HG02571 (cell line): ENCODE measurements around the gene SEC23IP.
"Not testable (repeated sequence)": the region's sequence is repeated elsewhere in the genome, so short reads cannot be mapped to it uniquely, and the experiment has no call there.

Experiments
- ATAC-seq: cut with Tn5 transposase; IDR thresholded peaks from one replicate; pipeline ENCODE4 v1.9.1; 2021; ENCODE audit warnings: mild to moderate bottlenecking, moderate library complexity; ENCODE audit not compliant: unreplicated experiment

The SEC23IP gene

DNA sequence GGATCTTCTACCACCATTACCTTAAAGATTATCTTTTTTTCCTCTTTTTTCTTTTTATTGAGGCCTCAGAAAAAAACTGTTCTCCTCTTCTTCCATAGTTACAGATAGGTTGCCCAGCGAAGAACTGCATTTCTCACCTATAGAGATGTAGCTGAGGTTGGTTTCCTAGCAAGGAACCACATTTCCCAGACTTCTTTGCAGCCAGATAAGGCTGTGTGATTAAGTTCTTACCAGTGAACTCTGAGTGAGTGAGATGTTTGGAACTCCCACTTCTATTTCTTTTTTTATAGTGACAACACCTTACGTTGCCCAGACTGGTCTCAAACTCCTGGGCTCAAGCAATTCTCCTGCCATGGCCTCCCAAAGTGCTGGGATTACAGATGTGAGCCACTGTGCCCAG lies 14.0 kb upstream of the SEC23IP start:
- ATAC-seq, result no peak

DNA sequence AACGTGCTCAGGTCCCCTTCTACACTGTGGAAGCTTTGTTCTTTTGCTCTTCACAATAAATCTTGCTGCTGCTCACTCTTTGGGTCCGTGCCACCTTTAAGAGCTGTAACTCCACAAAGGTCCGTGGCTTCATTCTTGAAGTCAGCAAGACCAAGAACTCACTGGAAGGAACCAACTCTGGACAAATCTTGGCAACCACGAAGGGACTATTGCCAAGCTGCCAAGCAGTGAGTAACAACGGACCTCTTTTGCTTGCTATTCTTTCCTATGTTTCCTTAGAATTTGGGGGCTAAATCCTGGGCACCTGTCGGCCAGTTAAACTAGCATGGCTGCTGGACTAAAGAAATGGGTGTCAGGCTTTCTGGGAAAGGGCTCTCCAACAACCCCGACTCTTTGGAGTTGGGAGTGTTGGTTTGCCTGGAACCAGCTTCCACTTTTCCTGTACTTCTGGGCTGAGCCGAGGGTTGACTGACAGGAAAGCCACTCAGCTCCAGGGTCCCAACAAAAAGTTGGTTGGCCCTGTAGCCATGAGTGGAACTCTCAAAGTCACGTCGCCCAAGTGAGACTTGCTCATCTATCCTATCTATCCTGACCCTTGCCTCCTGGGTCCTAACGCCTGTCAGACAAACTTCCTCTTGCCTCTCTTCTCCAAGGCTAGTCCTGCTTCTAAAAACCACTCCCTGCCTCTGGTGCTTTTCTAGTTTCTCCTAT lies 8.5 kb upstream of the SEC23IP start:
- not testable (repeated sequence) for ATAC-seq

DNA sequence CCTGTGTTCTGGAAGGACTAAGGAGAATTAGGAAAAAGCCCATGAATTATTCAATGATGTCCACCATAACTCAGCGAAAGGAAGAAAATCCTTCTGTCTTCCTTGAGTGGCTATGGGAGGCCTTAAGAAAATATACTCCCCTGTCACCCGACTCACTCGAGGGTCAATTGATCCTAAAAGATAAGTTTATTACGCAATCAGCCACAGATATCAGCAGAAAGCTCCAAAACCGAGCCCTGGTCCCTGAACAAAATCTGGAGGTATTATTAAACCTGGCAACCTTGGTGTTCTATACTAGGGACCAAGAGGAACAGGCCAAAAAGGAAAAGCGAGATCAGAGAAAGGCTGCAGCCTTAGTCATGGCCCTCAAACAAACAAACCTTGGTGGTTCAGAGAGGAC lies 6.5 kb upstream of the SEC23IP start:
- not testable (repeated sequence) for ATAC-seq

DNA sequence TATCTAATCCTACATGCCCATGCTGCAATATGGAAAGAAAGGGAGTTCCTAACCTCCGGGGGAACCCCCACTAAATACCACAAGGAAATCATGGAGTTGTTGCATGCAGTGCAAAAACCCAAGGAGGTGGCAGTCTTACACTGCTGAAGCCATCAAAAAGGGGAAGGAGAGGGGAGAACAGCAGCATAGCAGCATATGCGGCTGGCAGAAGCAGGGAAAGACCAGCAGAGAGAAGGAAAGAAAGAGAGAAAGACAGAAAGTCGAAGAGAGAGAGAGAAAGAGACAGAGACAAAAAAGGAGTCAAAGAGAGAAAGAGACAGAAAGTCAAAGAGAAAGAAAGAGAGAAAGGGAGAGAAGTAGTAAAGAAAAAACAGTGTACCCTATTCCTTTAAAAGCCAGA lies 3.8 kb upstream of the SEC23IP start:
- not testable (repeated sequence) for ATAC-seq

DNA sequence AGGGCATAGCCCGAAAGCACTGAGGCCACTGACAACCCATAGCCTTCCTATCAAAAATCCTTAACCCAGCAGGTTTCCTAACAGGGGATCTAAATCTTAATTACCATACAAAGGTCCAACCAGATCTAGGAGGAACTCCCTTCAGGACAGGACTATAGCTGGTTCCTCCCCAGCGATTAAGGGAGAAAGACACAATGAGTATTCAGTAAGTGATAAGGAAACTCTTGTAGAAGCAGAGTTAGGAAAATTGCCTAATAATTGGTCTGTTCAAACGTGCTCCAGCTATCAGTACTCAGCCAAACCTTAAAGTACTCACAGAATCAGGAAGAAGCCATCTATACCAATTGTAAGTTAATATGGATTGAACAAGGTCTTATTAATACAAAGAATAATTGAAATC lies 3.3 kb upstream of the SEC23IP start:
- not testable (repeated sequence) for ATAC-seq

DNA sequence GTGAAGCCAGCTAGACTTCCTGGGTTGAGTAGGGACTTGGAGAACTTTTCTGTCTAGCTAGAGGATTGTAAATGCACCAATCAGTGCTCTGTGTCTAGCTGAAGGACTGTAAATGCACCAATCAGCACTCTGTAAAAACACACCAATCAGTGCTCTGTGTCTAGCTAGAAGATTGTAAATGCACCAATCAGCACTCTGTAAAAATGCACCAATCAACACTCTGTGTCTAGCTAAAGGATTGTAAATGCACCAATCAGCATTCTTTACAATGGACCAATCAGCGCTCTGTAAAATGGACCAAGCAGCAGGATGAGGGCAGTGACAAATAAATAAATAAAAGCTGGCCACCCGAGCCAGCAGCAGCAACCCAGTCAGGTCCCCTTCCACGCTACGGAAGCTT lies 2.2 kb upstream of the SEC23IP start:
- ATAC-seq, result not testable (repeated sequence)

DNA sequence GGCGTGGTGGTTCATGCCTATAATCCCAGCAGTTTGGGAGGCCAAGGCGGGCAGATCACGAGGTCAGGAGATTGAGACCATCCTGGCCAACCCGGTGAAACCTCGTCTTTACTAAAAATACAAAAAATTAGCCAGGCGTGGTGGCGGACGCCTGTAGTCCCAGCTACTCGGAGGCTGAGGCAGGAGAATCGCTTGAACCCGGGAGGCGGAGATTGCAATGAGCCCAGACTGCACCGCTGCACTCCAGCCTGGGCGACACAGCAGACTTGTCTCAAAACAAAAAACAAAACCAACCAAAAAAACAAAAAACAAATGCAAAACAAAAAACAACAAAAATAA lies 712 bp upstream of the SEC23IP start:
- not testable (repeated sequence) for ATAC-seq

DNA sequence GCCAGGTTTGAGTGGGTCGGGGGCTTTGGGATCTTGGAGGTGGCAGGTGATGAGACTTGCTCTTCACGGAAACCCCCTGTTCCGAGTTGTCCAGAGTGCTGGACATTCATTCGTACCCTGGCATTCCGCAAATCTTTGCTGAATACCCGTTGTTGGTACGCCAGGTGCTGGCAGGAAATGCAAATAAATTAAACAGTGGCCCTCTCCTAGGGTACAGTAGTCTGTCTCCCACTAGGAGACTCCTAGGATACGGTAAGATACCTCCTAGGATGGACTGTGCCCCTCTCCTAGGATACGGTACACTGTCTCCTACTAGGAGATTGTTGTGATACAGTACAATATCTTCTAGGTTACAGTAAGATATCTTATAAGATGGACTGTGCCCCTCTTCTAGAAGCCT lies 544 bp downstream of the SEC23IP start:
- no peak for ATAC-seq

DNA sequence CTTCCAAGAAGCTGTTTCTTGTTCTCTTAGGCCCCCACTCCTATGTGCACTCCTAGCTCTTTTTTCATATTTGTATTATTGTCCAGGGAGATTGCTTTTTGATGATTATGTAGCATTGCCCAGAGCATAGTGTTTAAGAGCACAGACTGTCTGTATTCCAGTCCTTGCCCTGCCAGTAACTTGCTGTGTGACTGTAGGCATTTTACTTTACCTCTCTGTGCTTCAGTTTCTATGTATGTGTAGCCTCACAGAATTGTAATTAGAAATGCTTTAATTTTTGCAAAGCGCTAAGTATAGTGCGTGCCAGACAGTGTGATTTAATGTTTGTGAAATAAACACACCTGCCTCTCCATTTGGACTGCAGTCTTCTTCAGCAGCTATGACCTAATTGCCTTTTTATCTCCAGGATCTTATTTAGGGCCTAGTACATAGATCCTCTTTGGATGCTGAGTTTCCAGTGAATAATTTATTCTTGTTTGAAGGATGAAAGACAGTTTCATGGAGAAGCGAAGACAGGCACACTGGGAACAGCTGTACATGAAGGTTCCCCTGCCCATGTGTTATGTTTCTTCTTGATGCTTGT lies 1.4 kb downstream of the SEC23IP start:
- ATAC-seq, result no peak

DNA sequence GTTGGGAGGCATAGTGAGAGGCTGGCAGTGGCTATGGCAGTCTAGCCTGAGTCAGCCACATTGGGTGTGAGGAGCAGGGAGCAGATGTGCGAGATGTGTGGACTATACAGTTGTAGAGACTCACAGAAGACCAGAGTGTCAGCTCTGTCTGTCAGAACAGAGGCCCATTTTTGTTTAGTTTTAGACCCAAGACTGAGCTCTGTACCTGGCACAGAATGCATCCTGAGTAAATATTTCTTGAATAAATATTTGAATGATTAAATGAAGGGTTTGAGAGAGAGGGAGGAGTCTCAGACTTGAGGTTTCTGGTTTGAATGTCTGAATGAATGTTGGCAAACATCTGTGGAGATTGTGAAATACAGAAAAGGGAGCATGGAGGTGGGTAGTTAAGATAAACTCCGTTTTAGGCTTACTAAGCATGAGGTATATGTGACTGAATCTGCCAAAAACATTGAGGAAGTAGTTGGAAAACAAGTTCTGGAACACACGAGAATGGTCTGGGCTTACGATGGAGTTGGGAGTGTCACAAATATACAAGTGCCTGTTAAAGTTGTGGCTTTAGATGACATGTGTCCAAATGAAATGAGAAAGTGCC lies 3.6 kb downstream of the SEC23IP start:
- no peak for ATAC-seq

DNA sequence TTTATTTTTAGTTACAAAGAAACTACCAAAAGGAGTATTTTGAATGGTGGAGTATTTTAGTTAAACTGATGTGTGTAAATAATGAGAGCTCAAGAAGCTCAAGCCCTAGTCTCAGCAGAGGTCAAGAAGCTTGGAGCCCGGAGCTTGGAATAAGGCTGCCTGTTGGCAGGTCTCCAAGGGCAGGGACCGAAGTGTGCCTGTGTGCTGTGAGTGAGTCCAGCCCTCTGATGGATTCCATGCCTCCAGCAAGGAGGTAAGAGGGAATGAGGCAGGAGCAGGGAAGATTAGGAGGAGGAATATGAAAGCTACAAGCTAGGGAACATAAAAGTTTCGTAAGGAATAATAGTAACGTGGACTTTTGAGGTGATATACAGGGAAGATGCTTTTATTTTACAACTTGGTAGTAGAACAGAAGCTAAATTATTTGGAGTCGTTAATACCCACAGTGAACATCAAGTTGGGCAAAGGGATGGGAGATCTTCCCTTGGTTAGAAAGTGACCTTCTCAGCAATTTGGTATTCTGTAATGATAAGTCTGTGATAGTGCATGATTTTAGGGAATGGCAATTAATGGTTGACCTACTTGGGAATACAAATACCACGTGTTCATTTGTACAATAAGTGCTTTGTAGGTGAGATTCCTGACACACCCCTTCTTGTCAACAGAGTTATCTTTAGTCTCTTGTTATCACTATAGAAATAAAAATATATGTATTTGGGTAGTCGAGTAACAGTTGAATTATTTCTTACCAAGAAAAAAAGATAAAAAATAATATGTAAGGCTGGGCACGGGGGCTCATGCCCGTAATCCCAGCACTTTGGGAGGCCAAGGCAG lies 4.6 kb downstream of the SEC23IP start:
- ATAC-seq, result no peak

DNA sequence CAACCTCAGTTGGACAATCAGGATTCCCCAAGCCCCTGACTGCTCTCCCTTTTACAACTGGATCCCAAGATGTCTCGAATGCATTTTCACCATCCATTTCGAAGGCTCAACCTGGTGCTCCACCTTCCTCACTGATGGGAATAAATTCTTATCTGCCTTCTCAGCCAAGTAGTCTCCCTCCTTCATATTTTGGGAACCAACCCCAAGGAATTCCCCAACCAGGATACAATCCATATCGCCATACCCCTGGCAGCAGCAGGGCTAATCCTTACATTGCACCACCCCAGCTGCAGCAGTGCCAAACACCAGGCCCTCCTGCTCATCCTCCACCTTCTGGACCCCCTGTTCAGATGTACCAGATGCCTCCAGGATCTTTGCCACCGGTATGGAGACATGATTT lies 6.0 kb downstream of the SEC23IP start:
- ATAC-seq, result no peak

DNA sequence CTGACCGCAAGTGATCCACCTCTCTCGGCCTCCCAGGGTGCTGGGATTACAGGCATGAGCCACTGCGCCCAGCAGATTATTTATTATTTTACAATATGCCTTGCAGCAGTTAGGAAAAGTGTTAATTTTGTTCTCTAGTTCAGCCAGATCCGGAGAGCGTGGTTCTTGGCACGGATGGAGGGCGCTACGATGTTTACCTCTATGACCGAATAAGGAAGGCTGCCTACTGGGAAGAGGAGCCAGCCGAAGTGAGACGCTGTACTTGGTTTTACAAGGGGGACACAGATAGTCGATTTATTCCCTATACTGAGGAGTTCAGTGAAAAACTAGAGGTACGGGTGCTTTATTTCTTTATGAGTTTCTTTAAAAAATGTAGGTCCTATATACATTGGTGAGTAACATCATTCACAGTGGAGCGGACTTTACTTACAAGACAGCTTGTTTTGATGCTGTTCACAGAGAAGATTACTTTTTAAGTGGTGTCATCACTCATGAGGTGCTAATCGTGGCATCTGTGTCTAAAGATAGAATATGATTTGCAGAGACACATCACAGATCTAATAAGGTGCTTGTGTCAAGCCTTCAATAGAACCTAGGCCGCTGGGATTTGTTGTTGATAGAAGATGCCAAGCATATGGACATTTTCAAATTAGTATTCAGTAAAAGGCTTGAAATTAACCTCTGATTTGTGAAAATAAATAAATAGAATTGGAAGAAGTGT lies 11.6 kb downstream of the SEC23IP start:
- no peak for ATAC-seq

DNA sequence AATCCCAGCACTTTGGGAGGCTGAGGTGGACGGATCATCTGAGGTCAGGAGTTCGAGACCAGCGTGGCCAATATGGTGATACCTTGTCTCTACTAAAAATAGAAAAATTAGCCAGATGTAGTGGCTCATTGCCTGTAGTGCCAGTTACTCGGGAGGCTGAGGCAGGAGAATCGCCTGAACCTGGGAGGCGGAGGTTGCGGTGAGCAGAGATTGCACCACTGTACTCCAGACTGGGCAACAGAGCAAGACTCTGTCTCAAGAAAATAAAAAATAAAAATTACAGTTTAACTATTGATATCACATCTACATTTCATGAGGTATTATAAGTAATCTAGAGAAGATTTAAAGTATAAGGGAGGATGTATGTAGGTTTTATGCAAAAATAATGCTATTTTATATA lies 15.2 kb downstream of the SEC23IP start:
- not testable (repeated sequence) for ATAC-seq

DNA sequence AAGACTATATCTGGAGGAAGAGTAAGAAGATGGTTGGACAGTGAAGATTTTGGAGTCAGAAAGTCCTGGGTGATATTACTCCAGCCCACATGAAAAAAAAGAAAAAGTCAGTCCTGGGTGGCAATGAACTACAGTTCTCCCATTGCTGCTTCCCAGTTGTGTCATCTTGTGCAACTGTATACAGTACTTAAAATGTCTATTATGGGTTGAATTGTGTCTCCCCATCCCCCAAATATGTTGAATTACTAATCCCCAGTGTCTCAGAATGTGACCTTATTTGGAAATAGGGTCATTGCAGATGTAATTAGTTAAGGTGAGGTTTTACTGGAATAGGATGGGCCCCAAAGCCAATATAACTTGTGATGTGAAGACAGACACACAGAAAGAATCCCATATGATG lies 15.6 kb downstream of the SEC23IP start:
- no peak for ATAC-seq

DNA sequence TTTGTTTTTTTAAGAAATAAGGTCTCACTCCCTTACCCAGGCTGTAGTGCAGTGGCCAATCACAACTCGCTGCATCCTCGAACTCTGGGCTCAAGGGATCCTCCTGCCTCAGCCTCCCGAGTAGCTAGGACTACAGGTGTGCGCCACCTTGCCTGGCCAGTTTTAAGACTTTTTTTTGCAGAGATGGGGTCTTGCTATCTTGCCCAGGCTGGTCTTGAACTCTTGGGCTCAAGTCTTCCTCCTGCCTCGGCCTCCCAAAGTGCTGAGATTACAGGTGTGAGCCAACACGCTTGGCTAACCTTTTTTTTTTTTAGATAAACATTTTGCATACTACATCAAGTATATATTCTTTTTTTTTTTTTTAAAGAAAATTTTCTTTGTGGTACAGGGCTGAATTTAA lies 18.2 kb downstream of the SEC23IP start:
- ATAC-seq, result no peak

DNA sequence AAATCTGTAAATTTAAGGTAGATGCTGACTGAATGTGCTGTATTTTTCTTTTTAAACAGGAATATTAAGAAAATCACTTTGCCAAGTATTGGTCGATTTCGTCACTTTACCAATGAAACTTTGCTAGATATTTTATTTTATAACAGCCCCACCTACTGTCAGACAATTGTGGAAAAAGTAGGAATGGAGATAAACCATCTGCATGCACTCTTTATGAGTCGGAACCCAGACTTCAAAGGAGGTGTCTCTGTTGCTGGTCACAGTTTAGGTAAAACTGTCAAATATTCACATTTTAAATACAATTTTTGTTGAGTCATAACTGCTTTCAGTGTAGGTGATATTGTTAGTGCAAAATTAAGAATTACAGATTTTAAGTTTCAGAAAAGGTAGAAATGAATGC lies 25.2 kb downstream of the SEC23IP start:
- no peak for ATAC-seq

DNA sequence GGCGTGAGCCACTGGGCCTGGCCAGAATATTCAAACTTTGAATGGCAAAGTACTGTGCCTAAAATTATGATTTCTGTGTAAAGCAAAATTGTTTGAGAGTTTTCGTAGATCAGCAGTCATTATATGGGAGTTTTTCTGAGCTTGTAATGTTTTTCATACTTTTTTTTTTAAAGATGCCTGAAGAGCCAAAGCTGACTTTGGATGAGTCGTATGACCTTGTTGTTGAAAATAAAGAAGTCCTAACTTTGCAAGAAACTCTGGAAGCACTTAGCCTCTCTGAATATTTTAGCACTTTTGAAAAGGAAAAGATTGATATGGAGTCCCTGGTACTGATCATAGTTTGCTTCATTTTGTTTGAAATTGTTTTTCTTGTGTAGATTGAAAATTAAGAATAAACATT lies 26.7 kb downstream of the SEC23IP start:
- no peak for ATAC-seq

DNA sequence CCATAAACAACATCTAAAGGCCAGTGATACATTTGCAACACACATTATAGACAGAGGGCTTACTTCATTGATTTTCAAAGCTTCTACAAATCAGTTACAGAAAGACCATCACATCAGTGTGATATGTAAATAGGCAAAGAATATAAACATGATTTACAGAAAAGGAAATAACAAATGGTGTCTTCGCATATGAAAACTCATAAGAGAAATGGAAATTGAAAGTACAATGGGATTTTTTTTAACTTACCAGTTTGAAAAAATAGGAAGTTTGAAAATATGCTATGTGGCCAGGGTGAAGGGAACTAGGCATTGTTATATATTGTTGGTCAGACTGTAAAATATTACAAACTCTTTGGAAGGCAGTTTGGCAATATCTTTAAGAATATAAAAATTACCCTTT lies 27.3 kb downstream of the SEC23IP start:
- no peak for ATAC-seq

DNA sequence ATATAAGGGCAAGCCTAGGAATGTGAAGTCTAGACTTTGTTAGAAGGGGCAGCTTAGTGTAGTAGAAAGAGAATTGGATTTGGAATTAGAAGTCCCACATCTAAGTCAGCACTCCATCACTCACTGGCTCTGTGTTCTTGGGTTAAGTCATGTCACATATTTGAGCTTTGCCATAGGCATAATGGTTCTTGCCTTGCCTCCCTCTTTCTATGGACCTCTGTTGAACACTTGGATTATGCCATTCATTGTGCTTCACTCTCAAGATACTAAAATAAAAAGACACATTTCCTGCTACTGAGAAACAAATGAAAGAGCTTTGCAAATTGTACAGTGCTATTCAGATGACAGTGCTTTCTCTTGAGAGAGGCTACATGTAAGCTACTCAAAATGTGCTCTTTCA lies 35.9 kb downstream of the SEC23IP start:
- no peak for ATAC-seq

DNA sequence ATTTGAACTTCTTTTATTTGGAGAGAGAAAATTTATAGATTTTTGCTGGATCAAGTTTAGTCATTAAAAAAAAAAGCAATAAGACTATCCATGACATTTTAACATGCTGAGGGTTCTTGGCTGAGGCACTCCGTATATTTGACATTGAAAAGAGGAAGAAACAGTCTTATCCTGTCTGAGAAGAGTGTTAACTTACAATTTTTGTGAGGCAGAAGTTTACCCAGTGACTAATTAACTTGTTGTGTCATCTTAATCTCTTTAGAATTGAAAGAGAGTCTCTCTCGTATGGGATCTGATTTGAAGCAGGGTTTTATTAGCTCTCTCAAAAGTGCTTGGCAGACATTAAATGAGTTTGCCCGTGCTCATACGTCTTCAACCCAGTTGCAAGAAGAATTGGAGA lies 39.3 kb downstream of the SEC23IP start:
- no peak for ATAC-seq
